Measurements from ENCODE around the gene CDH6. TPM values are rescaled to one million over a fixed set of nuclear protein-coding genes. Genes with fewer than 3 reads are reported as not detected.

CDH6 gene
- total RNA-seq, 1 donor from 2014 or later: 90.1 TPM

DNA sequence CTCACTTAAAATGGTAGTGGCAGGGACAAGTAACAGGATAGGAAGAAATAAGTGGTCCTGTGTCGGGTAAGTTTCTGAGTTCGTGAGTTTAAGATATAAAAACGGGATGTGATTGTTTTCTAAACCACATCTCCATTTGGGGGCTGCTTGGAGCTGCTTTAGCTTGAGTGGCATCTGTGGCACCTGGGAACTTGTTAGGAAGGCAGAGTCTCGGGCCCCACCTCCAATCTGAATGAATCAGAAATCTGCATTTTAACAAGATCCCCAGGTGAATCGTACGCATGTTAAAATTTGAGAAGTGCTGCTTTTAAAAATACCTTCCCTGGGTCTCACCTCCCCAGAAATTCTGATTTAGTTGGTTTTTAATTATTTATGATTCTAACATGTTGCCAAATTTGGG, 78.1 kb downstream of the CDH6 start:
- Histone ChIP-seq H3K9ac (ENCODE audit: low read length) (no peak overlapping the region), H2AFZ (ENCODE audit: low read depth, low read length) (no peak overlapping the region), H3K27me3 (ENCODE audit: insufficient read depth, low read length) (no peaks in the 10 kb centered on the region), H3K79me2 (ENCODE audit: insufficient read depth, low read length) (peaks cover 8% of the 10 kb centered on the region), H3K27ac (ENCODE audit: low read depth, low read length) (no peak overlapping the region), H3K9me3 (ENCODE audit: insufficient read depth, low read depth, low read length) (no peaks in the 10 kb centered on the region), H4K20me1 (ENCODE audit: insufficient read depth, low read length) (peaks cover 20% of the 10 kb centered on the region), H3K4me1 (ENCODE audit: insufficient read depth, low read length) (no peaks in the 10 kb centered on the region), H3K4me3 (ENCODE audit: insufficient read depth, low read depth, low read length) (no peak overlapping the region), H3K4me2 (ENCODE audit: low read length) (no peak overlapping the region), H3K36me3 (ENCODE audit: insufficient read depth, low read length) (peaks cover 27% of the 10 kb centered on the region)
- Mint-ChIP-seq H3K27ac (ENCODE audit: unreplicated experiment) (no peak overlapping the region), H3K36me3 (ENCODE audit: low read depth, unreplicated experiment) (peaks cover 2% of the 10 kb centered on the region), H3K9me3 (ENCODE audit: unreplicated experiment) (no peaks in the 10 kb centered on the region), H3K4me1 (ENCODE audit: low read depth, unreplicated experiment) (no peaks in the 10 kb centered on the region), H3K27me3 (ENCODE audit: low read depth, unreplicated experiment) (no peaks in the 10 kb centered on the region), H3K4me3 (ENCODE audit: unreplicated experiment) (no peak overlapping the region)
- TF ChIP-seq EZH2 (IDR thresholded peaks at IDR 0.05; ENCODE audit: insufficient read depth, low read length) (no peak), CTCF (IDR thresholded peaks at IDR 0.05; ENCODE audit: insufficient read depth, low read depth, low read length) (no peak)
- no peak for DNase-seq (ENCODE audit: low read depth)
- FAIRE-seq: no peak

- FAIRE-seq (peak; percentile 26), DNase-seq (ENCODE audit: low read depth) (peak; percentile 42)
- Histone ChIP-seq H3K4me1 (ENCODE audit: insufficient read depth, low read length) (no peaks in the 10 kb centered on the region), H3K27ac (ENCODE audit: low read depth, low read length) (no peak overlapping the region), H3K9me3 (ENCODE audit: insufficient read depth, low read depth, low read length) (no peaks in the 10 kb centered on the region), H3K36me3 (ENCODE audit: insufficient read depth, low read length) (peaks cover 16% of the 10 kb centered on the region), H3K4me3 (ENCODE audit: insufficient read depth, low read depth, low read length) (no peak overlapping the region), H2AFZ (ENCODE audit: low read depth, low read length) (no peak overlapping the region), H3K27me3 (ENCODE audit: insufficient read depth, low read length) (no peaks in the 10 kb centered on the region), H3K4me2 (ENCODE audit: low read length) (peak overlapping the region; percentile 69), H3K79me2 (ENCODE audit: insufficient read depth, low read length) (peaks cover 11% of the 10 kb centered on the region), H3K9ac (ENCODE audit: low read length) (no peak overlapping the region), H4K20me1 (ENCODE audit: insufficient read depth, low read length) (peaks cover 10% of the 10 kb centered on the region)
- TF ChIP-seq EZH2 (IDR thresholded peaks at IDR 0.05; ENCODE audit: insufficient read depth, low read length) (no peak), CTCF (IDR thresholded peaks at IDR 0.05; ENCODE audit: insufficient read depth, low read depth, low read length) (no peak)
- H3K27me3 Mint-ChIP-seq (ENCODE audit: low read depth, unreplicated experiment): no peaks in the 10 kb centered on the region
- H3K27ac Mint-ChIP-seq (ENCODE audit: unreplicated experiment): no peak overlapping the region
- no peak overlapping the region for H3K4me3 Mint-ChIP-seq (ENCODE audit: unreplicated experiment)
- no peaks in the 10 kb centered on the region for H3K4me1 Mint-ChIP-seq (ENCODE audit: low read depth, unreplicated experiment)
- H3K9me3 Mint-ChIP-seq (ENCODE audit: unreplicated experiment): no peaks in the 10 kb centered on the region
- peaks cover 2% of the 10 kb centered on the region for H3K36me3 Mint-ChIP-seq (ENCODE audit: low read depth, unreplicated experiment)
Observed at GRCh38 chr5:31273161-31273560, 79.7 kb downstream of the CDH6 start.

GRCh38 chr5:31273631-31274378, 80.3 kb downstream of the CDH6 start:
- Mint-ChIP-seq H3K4me3 (ENCODE audit: unreplicated experiment) (no peak overlapping the region), H3K9me3 (ENCODE audit: unreplicated experiment) (no peaks in the 10 kb centered on the region), H3K4me1 (ENCODE audit: low read depth, unreplicated experiment) (no peaks in the 10 kb centered on the region), H3K36me3 (ENCODE audit: low read depth, unreplicated experiment) (peaks cover 2% of the 10 kb centered on the region), H3K27ac (ENCODE audit: unreplicated experiment) (no peak overlapping the region), H3K27me3 (ENCODE audit: low read depth, unreplicated experiment) (no peaks in the 10 kb centered on the region)
- Histone ChIP-seq H3K9me3 (ENCODE audit: insufficient read depth, low read depth, low read length) (no peaks in the 10 kb centered on the region), H3K4me3 (ENCODE audit: insufficient read depth, low read depth, low read length) (no peak overlapping the region), H3K27me3 (ENCODE audit: insufficient read depth, low read length) (no peaks in the 10 kb centered on the region), H3K4me1 (ENCODE audit: insufficient read depth, low read length) (no peaks in the 10 kb centered on the region), H3K9ac (ENCODE audit: low read length) (peak overlapping the region; percentile 44), H2AFZ (ENCODE audit: low read depth, low read length) (peak overlapping the region; percentile 35), H3K79me2 (ENCODE audit: insufficient read depth, low read length) (peaks cover 11% of the 10 kb centered on the region), H3K27ac (ENCODE audit: low read depth, low read length) (no peak overlapping the region), H3K4me2 (ENCODE audit: low read length) (peak overlapping the region; percentile 69), H3K36me3 (ENCODE audit: insufficient read depth, low read length) (peaks cover 10% of the 10 kb centered on the region), H4K20me1 (ENCODE audit: insufficient read depth, low read length) (peaks cover 8% of the 10 kb centered on the region)
- FAIRE-seq (no peak), DNase-seq (ENCODE audit: low read depth) (no peak)
- TF ChIP-seq EZH2 (IDR thresholded peaks at IDR 0.05; ENCODE audit: insufficient read depth, low read length): no peak
- TF ChIP-seq CTCF (IDR thresholded peaks at IDR 0.05; ENCODE audit: insufficient read depth, low read depth, low read length): no peak
